ENCODE measurements around the gene RAB36. TPM values are rescaled to one million over a fixed set of nuclear protein-coding genes. Genes with fewer than 3 reads are reported as not detected.
A peak's percentile ranks its signal among the peaks of the same experiment; 100 is the strongest.

Gene RAB36
- total and polyA plus RNA-seq, 9 donors: 3.9 to 18.7 (median 6.3) TPM

DNA sequence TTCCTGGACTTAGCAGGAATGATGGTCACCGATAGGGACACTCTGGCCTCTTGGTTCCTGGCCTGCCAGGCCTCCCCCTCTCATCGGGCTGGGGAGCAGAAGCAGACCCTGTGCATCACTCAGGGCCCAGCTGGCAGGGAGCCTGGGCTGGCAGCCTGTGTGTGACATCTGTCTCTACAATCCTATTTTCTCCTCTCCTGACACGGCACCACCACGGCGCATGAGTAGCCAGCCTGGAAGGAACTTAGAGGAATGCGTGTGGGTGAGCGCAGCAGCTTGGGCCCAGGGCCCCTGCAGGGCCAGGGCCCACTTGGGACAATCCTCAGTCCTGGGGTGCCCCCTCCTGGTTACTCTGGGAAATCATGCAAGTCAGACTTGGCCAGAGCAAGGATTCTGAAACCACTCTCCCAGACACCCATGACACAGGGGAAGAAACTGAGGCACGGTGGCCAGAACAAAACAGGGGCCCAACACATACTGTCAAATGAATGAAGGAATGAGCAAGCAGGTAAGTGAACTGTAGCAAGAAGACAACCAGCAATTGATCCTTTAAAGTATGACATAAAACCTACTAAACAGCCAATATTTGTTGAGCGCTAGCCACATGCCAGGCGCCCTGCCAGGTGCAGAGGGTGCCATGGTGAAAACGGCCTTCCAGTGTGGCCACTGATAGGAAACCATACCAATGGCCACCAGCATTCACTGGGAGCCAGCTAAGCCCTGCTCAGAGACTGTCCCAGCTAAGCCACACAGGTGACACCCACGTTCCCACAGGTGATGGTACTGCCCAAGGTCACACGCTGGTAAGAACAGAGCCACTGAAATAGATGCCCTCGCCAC is 16.8 kb upstream of the RAB36 start:
- no peak for TF ChIP-seq POLR2A (IDR thresholded peaks at IDR 0.05)
- TF ChIP-seq, protein P1, sequence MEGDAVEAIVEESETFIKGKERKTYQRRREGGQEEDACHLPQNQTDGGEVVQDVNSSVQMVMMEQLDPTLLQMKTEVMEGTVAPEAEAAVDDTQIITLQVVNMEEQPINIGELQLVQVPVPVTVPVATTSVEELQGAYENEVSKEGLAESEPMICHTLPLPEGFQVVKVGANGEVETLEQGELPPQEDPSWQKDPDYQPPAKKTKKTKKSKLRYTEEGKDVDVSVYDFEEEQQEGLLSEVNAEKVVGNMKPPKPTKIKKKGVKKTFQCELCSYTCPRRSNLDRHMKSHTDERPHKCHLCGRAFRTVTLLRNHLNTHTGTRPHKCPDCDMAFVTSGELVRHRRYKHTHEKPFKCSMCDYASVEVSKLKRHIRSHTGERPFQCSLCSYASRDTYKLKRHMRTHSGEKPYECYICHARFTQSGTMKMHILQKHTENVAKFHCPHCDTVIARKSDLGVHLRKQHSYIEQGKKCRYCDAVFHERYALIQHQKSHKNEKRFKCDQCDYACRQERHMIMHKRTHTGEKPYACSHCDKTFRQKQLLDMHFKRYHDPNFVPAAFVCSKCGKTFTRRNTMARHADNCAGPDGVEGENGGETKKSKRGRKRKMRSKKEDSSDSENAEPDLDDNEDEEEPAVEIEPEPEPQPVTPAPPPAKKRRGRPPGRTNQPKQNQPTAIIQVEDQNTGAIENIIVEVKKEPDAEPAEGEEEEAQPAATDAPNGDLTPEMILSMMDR (IDR thresholded peaks at IDR 0.05): peak; percentile 53 to 89 (median 87)
- Histone ChIP-seq H3K9me3 (no peaks in the 10 kb centered on the region), H3K27me3 (no peaks in the 10 kb centered on the region), H3K4me3 (no peak overlapping the region), H3K36me3 (no peaks in the 10 kb centered on the region), H3K27ac (no peak overlapping the region), H3K4me1 (ENCODE audit: insufficient read depth) (peaks cover 8% of the 10 kb centered on the region)
- peak; percentile 74 to 91 (median 87) for DNase-seq
- intact Hi-C loops (cut with DNase I): loop anchor here in 3 of 4 donors (1.0 to 5.0 kb wide), 3 partner anchors 166 to 169 kb away; no protein-coding TSS in a partner anchor
- WGBS, 3 donors: 28 to 34% (median 29%) methylated on average over 14 of the region's 14 CpGs

DNA sequence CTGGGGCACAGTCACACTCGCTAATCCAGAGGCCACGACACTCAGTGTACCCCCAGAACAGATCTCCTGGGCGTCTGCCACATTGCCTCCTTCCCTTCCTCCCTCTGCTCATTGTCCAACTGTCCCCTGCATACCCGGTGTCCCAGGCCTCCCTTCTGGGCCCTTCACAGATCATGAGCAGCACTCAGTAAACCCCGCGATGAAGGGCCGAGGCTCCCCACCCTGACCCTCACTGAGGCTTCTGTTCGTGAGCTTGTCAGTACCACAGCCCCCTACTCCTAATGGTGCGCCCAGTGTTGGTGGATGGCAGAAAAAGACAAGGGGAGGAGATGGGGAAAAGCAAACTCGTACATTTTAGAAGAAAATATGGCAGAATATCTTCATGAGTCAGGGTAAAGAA is 16.1 kb upstream of the RAB36 start:
- H3K27ac ChIP-seq: no peak overlapping the region
- no peaks in the 10 kb centered on the region for H3K36me3 ChIP-seq
- intact Hi-C loops (cut with DNase I): loop anchor here in 2 of 4 donors (2.0 to 5.0 kb wide), 2 partner anchors 167 to 168 kb away; no protein-coding TSS in a partner anchor
- TF ChIP-seq, protein P1 (IDR thresholded peaks at IDR 0.05): no peak
- TF ChIP-seq EP300 (IDR thresholded peaks at IDR 0.05) (no peak), POLR2A (IDR thresholded peaks at IDR 0.05) (no peak)
- H3K4me3 ChIP-seq: no peak overlapping the region
- WGBS, 3 donors: 68 to 90% (median 72%) methylated on average over 10 of the region's 10 CpGs
- DNase-seq: no peak
- H3K4me1 ChIP-seq (ENCODE audit: insufficient read depth): peaks cover 8% of the 10 kb centered on the region
- H3K27me3 ChIP-seq: no peaks in the 10 kb centered on the region
- no peaks in the 10 kb centered on the region for H3K9me3 ChIP-seq

DNA sequence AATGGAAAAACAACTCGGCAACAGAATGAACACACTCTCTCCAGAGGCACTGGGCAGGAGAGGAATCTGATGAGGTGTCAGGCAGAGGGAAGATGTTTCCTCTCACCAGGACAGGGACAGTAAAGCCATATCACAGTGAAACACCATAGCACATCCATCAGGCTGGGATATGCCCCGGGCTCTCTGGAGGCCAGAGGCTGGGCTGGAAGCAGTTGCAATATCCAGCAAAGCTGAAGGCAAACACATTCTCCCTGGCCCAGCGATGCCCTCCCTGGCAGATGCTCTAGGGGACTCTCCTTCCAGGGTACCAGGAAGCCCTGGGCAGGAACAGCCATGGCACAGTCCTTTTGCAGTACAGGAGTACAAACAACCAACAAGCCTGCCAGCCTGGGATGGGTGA is 14.6 kb upstream of the RAB36 start:
- TF ChIP-seq POLR2A (IDR thresholded peaks at IDR 0.05) (no peak), EP300 (IDR thresholded peaks at IDR 0.05) (no peak)
- TF ChIP-seq, protein P1 (IDR thresholded peaks at IDR 0.05): no peak
- Histone ChIP-seq H3K4me3 (no peak overlapping the region), H3K36me3 (no peaks in the 10 kb centered on the region), H3K9me3 (no peaks in the 10 kb centered on the region), H3K4me1 (ENCODE audit: insufficient read depth) (peaks cover 2% of the 10 kb centered on the region), H3K27me3 (no peaks in the 10 kb centered on the region), H3K27ac (no peak overlapping the region)
- no peak for DNase-seq
- WGBS, 3 donors: 52 to 65% (median 57%) methylated on average over 3 of the region's 3 CpGs
- intact Hi-C loops (cut with DNase I): no loop called here

DNA sequence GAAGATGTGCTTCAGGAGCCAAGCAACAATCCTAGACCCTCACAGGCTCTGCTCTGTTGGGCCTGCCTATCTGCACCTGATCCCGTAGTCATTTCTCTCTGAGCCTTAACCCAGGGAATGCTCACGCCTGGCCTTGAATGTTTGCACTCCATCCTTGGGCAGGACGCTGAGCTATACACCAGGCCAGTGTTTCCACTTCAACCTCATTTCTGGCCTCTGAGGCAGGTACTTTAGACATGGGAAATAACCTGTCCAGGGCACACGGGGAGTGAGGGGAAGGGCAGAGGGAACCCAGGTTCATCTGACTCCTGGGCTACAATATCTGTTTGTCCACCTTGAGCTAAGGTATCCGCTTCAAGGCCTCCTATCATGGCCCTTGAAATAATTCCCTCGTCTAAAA is 13.3 kb upstream of the RAB36 start:
- 72 to 81% (median 75%) methylated on average over 6 of the region's 6 CpGs for WGBS, 3 donors
- Histone ChIP-seq H3K4me1 (ENCODE audit: insufficient read depth) (peaks cover 1% of the 10 kb centered on the region), H3K27ac (no peak overlapping the region), H3K36me3 (no peaks in the 10 kb centered on the region), H3K4me3 (no peak overlapping the region), H3K27me3 (no peaks in the 10 kb centered on the region), H3K9me3 (no peaks in the 10 kb centered on the region)
- no peak for TF ChIP-seq POLR2A (IDR thresholded peaks at IDR 0.05)
- no peak for TF ChIP-seq EP300 (IDR thresholded peaks at IDR 0.05)
- TF ChIP-seq, protein P1 (IDR thresholded peaks at IDR 0.05): no peak
- intact Hi-C loops (cut with DNase I): no loop called here
- no peak for DNase-seq

All from ovary (tissue), 9 donors.